Measurements from ENCODE around the gene GPR83. TPM values are rescaled to one million over a fixed set of nuclear protein-coding genes. Genes with fewer than 3 reads are reported as not detected.

GPR83 gene
- polyA plus RNA-seq, 1 of the 3 experiments (the other 2 are of a cell fraction) = 0.02 TPM

- TF ChIP-seq FOXM1 (IDR thresholded peaks at IDR 0.05; ENCODE audit: low read depth) = no peak
Measured at GRCh38 chr11:94332814-94333213, 68.4 kb downstream of the GPR83 start (continued).

- POLR2A ChIA-PET = no interaction called here
- no peaks in the 10 kb centered on the region for H3K9me3 ChIP-seq
- H3K4me3 ChIP-seq (ENCODE audit: low read depth in 2 of 2, low read length in 1 of 2) = no peak overlapping the region
- WGBS (ENCODE audit: low lambda C conversion rate) = 56% methylated on average over 2 of the region's 2 CpGs
- no peak overlapping the region for H3K4me2 ChIP-seq
- H3K27me3 ChIP-seq (ENCODE audit: insufficient read depth) = no peaks in the 10 kb centered on the region
- H3K9ac ChIP-seq = no peak overlapping the region
- no peak for TF ChIP-seq EP300 (IDR thresholded peaks at IDR 0.05; ENCODE audit: borderline replicate concordance in 1 of 2, low read depth in 1 of 2, low read length in 1 of 2)
- no peak for TF ChIP-seq NFIC (IDR thresholded peaks at IDR 0.05; ENCODE audit: borderline replicate concordance)
- no peak for TF ChIP-seq USF1 (IDR thresholded peaks at IDR 0.05; ENCODE audit: borderline replicate concordance, low read depth)
- TF ChIP-seq ZBTB33 (IDR thresholded peaks at IDR 0.05; ENCODE audit: borderline replicate concordance, low read depth) = no peak
- TF ChIP-seq JUND (IDR thresholded peaks at IDR 0.05) = no peak
- no peak for TF ChIP-seq SMC3 (IDR thresholded peaks at IDR 0.05; ENCODE audit: low read depth, low read length)
- TF ChIP-seq IRF3 (IDR thresholded peaks at IDR 0.05; ENCODE audit: low read depth, low read length) = no peak
- TF ChIP-seq RAD21 (IDR thresholded peaks at IDR 0.05; ENCODE audit: low read length) = no peak
- no peak for TF ChIP-seq TEAD4 (IDR thresholded peaks at IDR 0.05; ENCODE audit: borderline replicate concordance, insufficient read depth)
- no peak for TF ChIP-seq GATA2 (CRISPR knock-in tag; IDR thresholded peaks at IDR 0.05)
- TF ChIP-seq EZH2phosphoT487 (IDR thresholded peaks at IDR 0.05; ENCODE audit: borderline replicate concordance, low read depth) = no peak
- TF ChIP-seq POLR2AphosphoS5 (IDR thresholded peaks at IDR 0.05; ENCODE audit: low read depth, low read length) = no peak
- no peak for TF ChIP-seq CTCF (IDR thresholded peaks at IDR 0.05)
- no peak for TF ChIP-seq FOSL2 (IDR thresholded peaks at IDR 0.05; ENCODE audit: borderline replicate concordance, low read depth)
- no peak for TF ChIP-seq MEF2A (IDR thresholded peaks at IDR 0.05; ENCODE audit: borderline replicate concordance, low read depth)
- TF ChIP-seq RFX5 (IDR thresholded peaks at IDR 0.05; ENCODE audit: low read length) = no peak
- TF ChIP-seq YY1 (IDR thresholded peaks at IDR 0.05; ENCODE audit: low read depth) = no peak
- H3K27ac ChIP-seq (ENCODE audit: low read depth in 2 of 2, low read length in 1 of 2) = no peak overlapping the region
- no peaks in the 10 kb centered on the region for H4K20me1 ChIP-seq (ENCODE audit: insufficient read depth)
- DNase-seq = no peak
- H2AFZ ChIP-seq (ENCODE audit: low read depth) = no peak overlapping the region
- no peaks in the 10 kb centered on the region for H3K4me1 ChIP-seq (ENCODE audit: control insufficient read depth in 1 of 2, insufficient read depth in 2 of 2, low read depth in 1 of 2, low read length in 1 of 2)
- no peaks in the 10 kb centered on the region for H3K36me3 ChIP-seq (replicated peaks in 1 of 2; ENCODE audit: control insufficient read depth in 1 of 2, insufficient read depth in 2 of 2, low read length in 1 of 2)
- no peaks in the 10 kb centered on the region for H3F3A ChIP-seq (replicated peaks; ENCODE audit: insufficient read depth)
- CTCF ChIA-PET = no interaction called here
- no peaks in the 10 kb centered on the region for H3K79me2 ChIP-seq (ENCODE audit: insufficient read depth)
- no peaks in the 10 kb centered on the region for H3K9me2 ChIP-seq
Measured at GRCh38 chr11:94330789-94331188, 70.4 kb downstream of the GPR83 start.

Measured in SK-N-SH (cell line).